GM23338 (cell line): ENCODE data around the gene RBM17.

Source experiments
- CREB1 ChIP-seq: fragments of 250-450 bp; sonication (Bioruptor Pico); IDR thresholded peaks from 2 replicates; pipeline ENCODE4 v1.5.0; 2020; ENCODE audit warnings: low read depth, mild to moderate bottlenecking, moderate library complexity
- EZH2 ChIP-seq: fragments of 200-600 bp; sonication (generic); IDR thresholded peaks from one replicate; pipeline ENCODE4 v1.8.0; 2017; ENCODE audit warnings: antibody characterized with exemption, mild to moderate bottlenecking, low read depth; ENCODE audit not compliant: unreplicated experiment
- EZH2phosphoT487 ChIP-seq: fragments of 200-600 bp; sonication (generic); IDR thresholded peaks from one replicate; pipeline ENCODE4 v1.8.1; 2018; ENCODE audit warnings: antibody characterized with exemption; ENCODE audit not compliant: unreplicated experiment
- JUNB ChIP-seq: IDR thresholded peaks from one replicate; pipeline ENCODE4 v1.6.1; 2016; ENCODE audit warnings: antibody characterized with exemption; ENCODE audit not compliant: unreplicated experiment
- NANOG ChIP-seq: IDR thresholded peaks from 2 replicates; pipeline ENCODE4 v1.6.1; 2016; ENCODE audit warnings: antibody characterized with exemption, borderline replicate concordance
- POLR2AphosphoS5 ChIP-seq: IDR thresholded peaks from 2 replicates; pipeline ENCODE4 v1.6.1; 2016; ENCODE audit warnings: antibody characterized with exemption, low read depth
- STAT1 ChIP-seq: IDR thresholded peaks from one replicate; pipeline ENCODE4 v1.6.1; 2016; ENCODE audit warnings: antibody characterized with exemption; ENCODE audit not compliant: unreplicated experiment
- ZNF114 ChIP-seq: fragments of 250-450 bp; sonication (Bioruptor Pico); IDR thresholded peaks from 2 replicates; pipeline ENCODE4 v1.5.0; 2020; ENCODE audit warnings: mild to moderate bottlenecking, moderate library complexity
- ZNF331 ChIP-seq: fragments of 250-450 bp; sonication (Bioruptor Pico); IDR thresholded peaks from 2 replicates; pipeline ENCODE4 v1.5.0; 2020; ENCODE audit warnings: low read depth, mild to moderate bottlenecking, moderate library complexity
- ZNF462 ChIP-seq: fragments of 250-450 bp; sonication (Bioruptor Pico); IDR thresholded peaks from 2 replicates; pipeline ENCODE4 v1.5.0; 2020; ENCODE audit warnings: mild to moderate bottlenecking, moderate library complexity
- TF ChIP-seq, protein P1 (sequence below), 2 experiments: fragments of 200-600 bp in 1 of 2; sonication (generic) in 1 of 2; conservative IDR thresholded peaks; 2 replicates each; pipeline versions ENCODE4 v1.5.1 to v1.6.1; 2016 to 2017; ENCODE audit warnings: antibody characterized with exemption in 2 of 2, low read depth in 2 of 2, mild to moderate bottlenecking in 2 of 2, moderate library complexity in 1 of 2
- TF ChIP-seq, protein P2 (sequence below): IDR thresholded peaks from one replicate; pipeline ENCODE4 v1.6.1; 2018; ENCODE audit warnings: antibody characterized with exemption; ENCODE audit not compliant: unreplicated experiment
- TF ChIP-seq, protein P3 (sequence below): IDR thresholded peaks from 2 replicates; pipeline ENCODE4 v1.6.1; 2016; ENCODE audit warnings: antibody characterized with exemption

DNA sequence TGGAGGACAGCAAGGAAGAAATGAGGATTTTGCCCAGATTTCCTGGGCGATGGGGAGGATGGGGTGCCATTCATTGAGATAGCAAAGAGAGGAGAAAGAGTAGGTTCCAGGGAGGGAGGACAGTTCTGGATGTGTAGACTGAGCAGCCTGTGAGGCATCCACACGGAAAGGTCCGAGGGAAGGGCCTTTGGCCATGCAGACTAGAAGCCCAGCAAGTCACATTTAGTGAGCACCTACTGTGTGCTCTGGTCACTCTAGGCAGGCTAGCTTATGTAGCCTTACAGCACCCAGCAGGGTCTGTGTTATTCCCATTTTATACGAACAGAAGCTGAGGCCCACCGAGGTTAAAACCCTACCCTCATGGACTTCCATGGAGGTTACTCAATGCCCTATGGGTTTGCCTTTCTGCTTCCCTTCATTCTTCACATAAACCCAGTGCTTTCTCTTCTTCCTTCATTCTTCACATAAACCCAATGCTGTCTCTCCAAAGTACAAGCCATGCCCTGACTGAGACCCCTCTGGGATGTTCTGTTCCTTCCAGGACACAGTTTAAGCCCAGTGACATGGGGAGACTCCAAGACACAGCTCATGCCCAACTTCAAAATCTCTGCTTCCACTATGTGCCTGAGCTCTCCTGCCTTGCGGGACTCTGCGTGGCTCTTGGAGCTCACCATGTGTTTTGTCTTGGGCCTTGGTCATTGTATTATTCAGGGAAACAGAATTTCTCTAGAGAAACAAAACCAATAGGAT, 40.4 kb upstream of the RBM17 start:
- TF ChIP-seq, protein P1, sequence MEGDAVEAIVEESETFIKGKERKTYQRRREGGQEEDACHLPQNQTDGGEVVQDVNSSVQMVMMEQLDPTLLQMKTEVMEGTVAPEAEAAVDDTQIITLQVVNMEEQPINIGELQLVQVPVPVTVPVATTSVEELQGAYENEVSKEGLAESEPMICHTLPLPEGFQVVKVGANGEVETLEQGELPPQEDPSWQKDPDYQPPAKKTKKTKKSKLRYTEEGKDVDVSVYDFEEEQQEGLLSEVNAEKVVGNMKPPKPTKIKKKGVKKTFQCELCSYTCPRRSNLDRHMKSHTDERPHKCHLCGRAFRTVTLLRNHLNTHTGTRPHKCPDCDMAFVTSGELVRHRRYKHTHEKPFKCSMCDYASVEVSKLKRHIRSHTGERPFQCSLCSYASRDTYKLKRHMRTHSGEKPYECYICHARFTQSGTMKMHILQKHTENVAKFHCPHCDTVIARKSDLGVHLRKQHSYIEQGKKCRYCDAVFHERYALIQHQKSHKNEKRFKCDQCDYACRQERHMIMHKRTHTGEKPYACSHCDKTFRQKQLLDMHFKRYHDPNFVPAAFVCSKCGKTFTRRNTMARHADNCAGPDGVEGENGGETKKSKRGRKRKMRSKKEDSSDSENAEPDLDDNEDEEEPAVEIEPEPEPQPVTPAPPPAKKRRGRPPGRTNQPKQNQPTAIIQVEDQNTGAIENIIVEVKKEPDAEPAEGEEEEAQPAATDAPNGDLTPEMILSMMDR (conservative IDR thresholded peaks at IDR 0.05; ENCODE audit: low read depth in 2 of 2) = no peak
- TF ChIP-seq, protein P2, sequence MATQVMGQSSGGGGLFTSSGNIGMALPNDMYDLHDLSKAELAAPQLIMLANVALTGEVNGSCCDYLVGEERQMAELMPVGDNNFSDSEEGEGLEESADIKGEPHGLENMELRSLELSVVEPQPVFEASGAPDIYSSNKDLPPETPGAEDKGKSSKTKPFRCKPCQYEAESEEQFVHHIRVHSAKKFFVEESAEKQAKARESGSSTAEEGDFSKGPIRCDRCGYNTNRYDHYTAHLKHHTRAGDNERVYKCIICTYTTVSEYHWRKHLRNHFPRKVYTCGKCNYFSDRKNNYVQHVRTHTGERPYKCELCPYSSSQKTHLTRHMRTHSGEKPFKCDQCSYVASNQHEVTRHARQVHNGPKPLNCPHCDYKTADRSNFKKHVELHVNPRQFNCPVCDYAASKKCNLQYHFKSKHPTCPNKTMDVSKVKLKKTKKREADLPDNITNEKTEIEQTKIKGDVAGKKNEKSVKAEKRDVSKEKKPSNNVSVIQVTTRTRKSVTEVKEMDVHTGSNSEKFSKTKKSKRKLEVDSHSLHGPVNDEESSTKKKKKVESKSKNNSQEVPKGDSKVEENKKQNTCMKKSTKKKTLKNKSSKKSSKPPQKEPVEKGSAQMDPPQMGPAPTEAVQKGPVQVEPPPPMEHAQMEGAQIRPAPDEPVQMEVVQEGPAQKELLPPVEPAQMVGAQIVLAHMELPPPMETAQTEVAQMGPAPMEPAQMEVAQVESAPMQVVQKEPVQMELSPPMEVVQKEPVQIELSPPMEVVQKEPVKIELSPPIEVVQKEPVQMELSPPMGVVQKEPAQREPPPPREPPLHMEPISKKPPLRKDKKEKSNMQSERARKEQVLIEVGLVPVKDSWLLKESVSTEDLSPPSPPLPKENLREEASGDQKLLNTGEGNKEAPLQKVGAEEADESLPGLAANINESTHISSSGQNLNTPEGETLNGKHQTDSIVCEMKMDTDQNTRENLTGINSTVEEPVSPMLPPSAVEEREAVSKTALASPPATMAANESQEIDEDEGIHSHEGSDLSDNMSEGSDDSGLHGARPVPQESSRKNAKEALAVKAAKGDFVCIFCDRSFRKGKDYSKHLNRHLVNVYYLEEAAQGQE = no peak
- TF ChIP-seq EZH2 = no peak
- no peak for TF ChIP-seq POLR2AphosphoS5
- TF ChIP-seq JUNB = no peak
- no peak for TF ChIP-seq NANOG
- TF ChIP-seq, protein P3, sequence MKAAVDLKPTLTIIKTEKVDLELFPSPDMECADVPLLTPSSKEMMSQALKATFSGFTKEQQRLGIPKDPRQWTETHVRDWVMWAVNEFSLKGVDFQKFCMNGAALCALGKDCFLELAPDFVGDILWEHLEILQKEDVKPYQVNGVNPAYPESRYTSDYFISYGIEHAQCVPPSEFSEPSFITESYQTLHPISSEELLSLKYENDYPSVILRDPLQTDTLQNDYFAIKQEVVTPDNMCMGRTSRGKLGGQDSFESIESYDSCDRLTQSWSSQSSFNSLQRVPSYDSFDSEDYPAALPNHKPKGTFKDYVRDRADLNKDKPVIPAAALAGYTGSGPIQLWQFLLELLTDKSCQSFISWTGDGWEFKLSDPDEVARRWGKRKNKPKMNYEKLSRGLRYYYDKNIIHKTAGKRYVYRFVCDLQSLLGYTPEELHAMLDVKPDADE = no peak
- no peak for TF ChIP-seq EZH2phosphoT487
- TF ChIP-seq ZNF114 (CRISPR knock-in tag) = no peak
- no peak for TF ChIP-seq CREB1 (CRISPR knock-in tag)
- TF ChIP-seq STAT1 = no peak
- TF ChIP-seq ZNF331 (CRISPR knock-in tag) = no peak
- TF ChIP-seq ZNF462 = no peak
